ENCODE measurements around the gene NTPCR.

NTPCR gene

DNA sequence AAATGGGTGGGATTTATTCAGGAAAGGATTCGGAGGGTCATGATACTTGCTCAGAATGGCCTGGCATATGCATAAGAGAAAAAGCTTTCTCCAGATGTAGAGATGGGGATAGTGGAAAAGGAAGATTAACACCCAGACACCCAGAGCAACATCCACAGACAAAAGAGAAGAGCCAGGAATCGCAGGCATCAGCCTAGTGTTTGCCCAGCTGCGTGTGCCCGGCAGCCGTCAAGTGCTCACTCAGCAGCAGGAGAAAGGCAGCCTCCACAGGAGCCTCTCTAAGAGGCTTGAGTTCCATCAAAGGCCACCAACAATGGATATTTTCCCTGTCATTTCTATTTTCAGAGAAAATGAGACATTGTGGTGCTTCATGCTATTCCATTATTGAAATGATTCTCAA is 54.7 kb downstream of the NTPCR start:
- no peak for TF ChIP-seq CTCF (IDR thresholded peaks at IDR 0.05; ENCODE audit: low read depth, low read length)
- in situ Hi-C loops (cut with HindIII; ENCODE audit: low sequenced_read_pairs): no loop called here
- no peak for DNase-seq (ENCODE audit: low read depth, low spot score)

DNA sequence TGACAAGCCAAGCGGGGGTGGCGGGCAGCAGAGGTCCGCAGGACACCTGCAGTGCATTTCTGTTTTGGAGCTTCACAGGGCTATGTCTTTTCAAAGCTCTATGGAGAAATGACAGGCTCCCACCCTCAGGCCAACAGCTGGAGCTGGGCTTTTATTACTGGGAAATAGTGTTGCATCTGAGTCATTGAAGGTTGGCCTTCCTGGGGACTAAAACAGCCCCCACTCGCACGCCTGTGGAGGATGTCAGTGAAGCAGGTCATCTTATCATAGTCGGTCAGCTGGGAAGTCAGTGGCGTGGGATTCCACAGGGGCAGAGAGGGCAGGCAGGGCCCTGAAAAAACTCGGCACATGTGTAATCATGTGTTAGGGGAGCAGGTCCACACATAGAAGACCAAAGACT is 55.3 kb downstream of the NTPCR start:
- TF ChIP-seq CTCF (IDR thresholded peaks at IDR 0.05; ENCODE audit: low read depth, low read length): no peak
- in situ Hi-C loops (cut with HindIII; ENCODE audit: low sequenced_read_pairs): no loop called here
- no peak overlapping the region for H3K4me3 ChIP-seq (ENCODE audit: low read depth, low read length)
- DNase-seq (ENCODE audit: low read depth, low spot score): peak; percentile 12

More for the DNA sequence above, 54.7 kb downstream of the NTPCR start:
- H3K4me3 ChIP-seq (ENCODE audit: low read depth, low read length): no peak overlapping the region

DNA sequence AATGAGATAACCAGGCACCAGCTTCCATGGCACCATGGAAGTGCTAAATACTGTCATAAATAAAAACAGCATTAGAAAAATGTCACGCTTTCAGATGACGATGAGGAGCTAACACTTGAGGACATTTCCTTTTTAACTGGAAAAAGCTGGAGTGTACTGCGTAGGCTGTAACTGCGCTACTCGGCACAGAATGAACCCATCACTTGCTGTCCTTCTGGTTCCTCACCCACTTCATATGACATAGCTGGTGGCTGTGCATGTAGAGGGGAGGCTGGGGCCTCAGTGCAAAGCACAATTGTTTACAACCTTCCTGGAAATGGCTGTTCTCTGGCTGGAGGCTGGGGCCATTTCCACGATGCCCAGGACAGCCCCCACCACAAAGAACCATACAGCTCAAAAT is 55.7 kb downstream of the NTPCR start:
- no peak overlapping the region for H3K4me3 ChIP-seq (ENCODE audit: low read depth, low read length)
- DNase-seq (ENCODE audit: low read depth, low spot score): no peak
- TF ChIP-seq CTCF (IDR thresholded peaks at IDR 0.05; ENCODE audit: low read depth, low read length): no peak
- in situ Hi-C loops (cut with HindIII; ENCODE audit: low sequenced_read_pairs): no loop called here

- no peak for TF ChIP-seq CTCF (IDR thresholded peaks at IDR 0.05; ENCODE audit: low read depth, low read length)
- no peak overlapping the region for H3K4me3 ChIP-seq (ENCODE audit: low read depth, low read length)
- no peak for DNase-seq (ENCODE audit: low read depth, low spot score)
- in situ Hi-C loops (cut with HindIII; ENCODE audit: low sequenced_read_pairs): no loop called here
Measured at GRCh38 chr1:233006541-233006973, 56.1 kb downstream of the NTPCR start.

DNA sequence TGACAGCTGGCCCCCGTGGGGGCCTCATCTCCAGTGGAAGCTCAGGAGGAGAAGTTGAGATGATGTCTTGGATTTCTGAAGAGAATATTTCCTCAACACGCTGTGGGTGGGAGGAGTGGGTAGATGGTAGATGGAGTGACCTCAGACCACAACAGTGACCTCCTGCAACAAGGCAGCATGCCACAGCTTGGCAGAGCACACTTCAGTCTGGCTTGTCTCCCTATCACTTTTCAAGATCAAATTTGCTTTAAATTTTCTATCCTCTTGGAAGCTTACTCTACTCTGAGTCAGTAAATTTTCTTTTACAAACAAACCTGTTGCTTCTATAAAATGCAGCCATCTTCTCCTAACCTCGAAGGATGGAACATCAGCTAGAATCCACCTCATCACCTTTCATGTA is 59.7 kb downstream of the NTPCR start:
- in situ Hi-C loops (cut with HindIII; ENCODE audit: low sequenced_read_pairs): no loop called here
- TF ChIP-seq CTCF (IDR thresholded peaks at IDR 0.05; ENCODE audit: low read depth, low read length): no peak
- DNase-seq (ENCODE audit: low read depth, low spot score): peak; percentile 13
- H3K4me3 ChIP-seq (ENCODE audit: low read depth, low read length): no peak overlapping the region

GRCh38 chr1:233012021-233012420 is 61.6 kb downstream of the NTPCR start:
- no peak for TF ChIP-seq CTCF (IDR thresholded peaks at IDR 0.05; ENCODE audit: low read depth, low read length)
- in situ Hi-C loops (cut with HindIII; ENCODE audit: low sequenced_read_pairs): no loop called here
- no peak overlapping the region for H3K4me3 ChIP-seq (ENCODE audit: low read depth, low read length)
- no peak for DNase-seq (ENCODE audit: low read depth, low spot score)

- H3K4me3 ChIP-seq (ENCODE audit: low read depth, low read length): no peak overlapping the region
- DNase-seq (ENCODE audit: low read depth, low spot score): no peak
- in situ Hi-C loops (cut with HindIII; ENCODE audit: low sequenced_read_pairs): no loop called here
- no peak for TF ChIP-seq CTCF (IDR thresholded peaks at IDR 0.05; ENCODE audit: low read depth, low read length)
Measured at GRCh38 chr1:233015965-233016364, 65.6 kb downstream of the NTPCR start.
